COLO668 (cell line): ENCODE data around the gene AFMID.
"Not testable (repeated sequence)": the region's sequence is repeated elsewhere in the genome, so short reads cannot be mapped to it uniquely, and the experiment has no call there.

Experiments
- DNase-seq: peaks from one replicate; lab custom pipeline; 2025; ENCODE audit not compliant: unreplicated experiment; lab: John Stamatoyannopoulos, UW

The AFMID gene

DNA sequence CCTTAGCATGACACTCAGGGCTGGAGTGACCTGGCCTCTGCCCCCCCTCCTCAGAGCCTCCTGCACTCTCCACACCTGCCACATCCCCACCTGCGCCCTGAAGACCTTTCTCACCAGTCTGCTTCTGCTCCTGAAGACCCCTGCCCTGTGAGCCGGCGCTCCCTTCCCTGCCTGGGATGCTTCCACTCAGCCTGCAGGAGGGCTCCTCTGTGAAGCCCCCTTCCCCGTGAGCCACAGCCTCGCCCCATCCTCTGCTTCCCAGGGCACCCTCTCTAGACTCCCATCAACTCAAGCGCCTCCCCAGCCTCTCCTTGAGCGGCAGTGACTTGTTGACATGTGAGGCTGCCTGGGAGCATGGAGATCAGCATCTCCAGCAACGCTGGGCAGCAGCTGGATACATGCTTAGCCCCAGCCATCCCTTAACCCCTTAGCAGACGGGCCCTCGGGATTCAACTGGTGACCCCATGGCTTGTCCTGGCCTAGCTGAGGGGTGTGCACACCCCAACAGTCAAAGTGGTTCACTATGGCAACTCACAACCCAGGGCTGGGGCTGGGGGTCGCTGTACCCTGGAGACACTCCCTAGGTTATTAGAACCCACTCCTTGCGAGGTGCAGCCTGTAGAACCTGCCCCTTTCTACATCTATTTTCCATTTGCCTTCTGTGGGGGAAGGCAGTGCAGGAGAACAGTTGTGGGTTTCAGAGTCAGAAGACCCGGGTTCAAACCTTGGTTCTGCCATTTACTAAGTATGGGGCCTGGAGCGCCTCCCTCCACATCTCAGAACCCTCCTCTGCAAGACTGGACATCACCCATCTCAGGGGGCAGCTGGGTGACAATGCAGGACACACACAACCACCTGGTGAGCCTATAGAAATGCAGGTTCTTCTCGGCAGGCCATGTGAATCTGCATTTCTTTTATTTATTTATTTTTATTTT is 65.8 kb downstream of the AFMID start:
- peak; percentile 6 for DNase-seq

DNA sequence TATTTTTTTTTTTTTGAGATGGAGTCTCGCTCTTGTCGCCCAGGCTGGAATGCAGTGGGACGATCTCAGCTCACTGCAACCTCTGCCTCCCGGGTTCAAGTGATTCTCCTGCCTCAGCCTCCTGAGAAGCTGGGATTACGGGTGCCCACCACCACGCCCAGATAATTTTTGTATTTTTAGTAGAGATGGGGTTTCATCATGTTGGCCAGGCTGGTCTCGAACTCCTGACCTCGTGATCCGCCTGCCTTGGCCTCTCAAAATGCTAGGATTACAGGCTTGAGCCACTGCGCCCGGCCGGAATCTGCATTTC is 66.4 kb downstream of the AFMID start:
- not testable (repeated sequence) for DNase-seq

DNA sequence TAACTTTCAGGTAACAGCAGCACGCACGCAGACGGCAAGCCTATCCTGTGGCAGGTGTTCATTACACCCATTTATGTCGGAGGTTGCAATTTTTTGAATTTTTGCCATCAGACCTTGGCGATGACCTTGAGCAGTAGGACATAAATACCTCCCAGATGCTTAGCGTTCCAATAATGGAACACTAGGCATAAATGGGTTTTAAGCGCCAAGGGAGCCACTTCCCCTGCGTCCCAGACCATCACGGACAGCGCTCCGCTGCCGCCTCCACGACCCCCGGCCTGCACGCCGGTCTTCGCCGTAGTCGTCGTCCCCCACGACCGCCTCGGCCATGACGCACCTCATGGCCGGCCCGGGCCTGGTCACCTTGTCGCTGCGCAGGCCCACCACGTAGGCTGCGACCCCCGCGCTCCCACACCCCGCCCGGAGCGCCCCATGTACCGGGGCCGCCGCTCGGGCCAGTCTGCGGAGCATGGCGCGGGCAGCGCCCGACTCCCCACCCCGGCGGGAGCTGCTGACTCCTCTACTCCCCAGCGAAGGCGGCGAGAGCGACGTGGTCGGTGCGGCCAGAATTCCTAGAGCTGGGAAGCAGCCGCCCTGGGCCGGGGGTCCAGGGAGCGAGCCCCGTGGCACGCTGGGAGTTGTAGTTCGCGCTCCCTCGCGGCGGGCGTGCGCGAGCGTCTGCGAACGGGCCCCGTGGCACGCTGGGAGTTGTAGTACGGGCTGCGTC is 66.9 kb downstream of the AFMID start:
- DNase-seq: peak; percentile 82

DNA sequence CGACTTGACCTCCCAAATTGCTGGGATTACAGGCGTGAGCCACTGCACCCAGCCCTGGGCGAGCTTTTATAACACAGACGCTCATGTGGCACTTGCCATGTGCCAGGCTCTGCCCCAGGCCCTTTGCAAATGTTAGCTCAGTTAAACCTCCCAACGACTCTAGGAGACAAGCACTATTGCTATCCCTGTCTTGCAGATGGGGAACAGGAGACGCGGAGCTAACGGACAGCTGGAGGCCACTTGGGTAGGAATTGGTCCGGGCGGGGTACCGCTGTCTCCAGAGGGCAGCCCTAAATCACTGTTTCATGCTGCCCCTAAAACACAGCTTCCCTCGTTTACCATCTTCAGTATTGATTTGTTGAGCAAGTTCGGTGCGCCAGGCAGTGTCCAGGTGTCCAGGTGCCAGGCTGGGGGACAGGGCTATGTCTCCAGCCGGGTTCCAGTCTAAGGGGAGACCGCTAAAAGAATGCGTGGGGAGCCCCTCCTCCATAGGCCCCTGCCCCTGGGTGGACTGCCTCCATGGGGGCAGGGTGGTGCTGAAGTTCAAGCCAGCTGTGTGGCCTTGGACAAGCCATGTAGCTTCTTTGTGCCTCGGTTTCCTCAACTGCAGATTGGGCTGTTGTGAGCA is 68.0 kb downstream of the AFMID start:
- no peak for DNase-seq

DNA sequence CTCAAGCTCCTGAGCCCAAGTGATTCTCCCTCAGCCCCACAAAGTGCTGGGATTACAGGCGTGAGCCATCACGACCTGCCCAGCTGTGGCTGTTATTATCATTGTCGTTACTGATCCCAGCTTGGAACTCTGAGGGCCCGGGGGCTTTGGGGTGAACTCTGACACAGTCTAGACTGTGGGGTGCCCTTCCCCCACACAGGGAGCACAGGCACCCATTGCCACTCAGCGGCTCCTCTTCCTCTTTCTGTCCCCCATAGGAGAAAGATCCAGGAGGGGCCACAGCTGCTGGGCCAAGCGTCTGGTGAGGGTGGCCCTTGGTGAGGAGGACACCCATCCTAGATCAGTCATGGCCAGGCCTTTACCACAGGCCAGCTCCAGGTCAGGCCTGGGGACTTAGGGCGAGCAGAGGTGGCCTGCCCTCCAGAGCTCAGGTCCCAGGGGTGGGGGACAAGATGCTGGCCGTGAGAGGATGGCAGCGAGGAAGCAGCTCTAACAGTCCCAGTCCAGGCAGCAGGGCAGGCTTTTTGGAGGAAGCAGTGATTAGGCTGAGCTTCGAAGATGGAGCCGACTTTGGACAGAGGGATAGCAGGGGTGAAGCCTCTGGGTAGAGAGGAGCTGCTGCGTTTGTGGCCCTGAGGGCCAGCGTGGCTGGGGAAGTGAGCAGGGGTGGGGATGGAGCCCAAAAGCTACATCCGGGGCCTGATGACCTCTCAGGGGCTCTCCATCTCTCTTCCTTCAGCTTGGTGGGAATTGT is 69.0 kb downstream of the AFMID start:
- no peak for DNase-seq

DNA sequence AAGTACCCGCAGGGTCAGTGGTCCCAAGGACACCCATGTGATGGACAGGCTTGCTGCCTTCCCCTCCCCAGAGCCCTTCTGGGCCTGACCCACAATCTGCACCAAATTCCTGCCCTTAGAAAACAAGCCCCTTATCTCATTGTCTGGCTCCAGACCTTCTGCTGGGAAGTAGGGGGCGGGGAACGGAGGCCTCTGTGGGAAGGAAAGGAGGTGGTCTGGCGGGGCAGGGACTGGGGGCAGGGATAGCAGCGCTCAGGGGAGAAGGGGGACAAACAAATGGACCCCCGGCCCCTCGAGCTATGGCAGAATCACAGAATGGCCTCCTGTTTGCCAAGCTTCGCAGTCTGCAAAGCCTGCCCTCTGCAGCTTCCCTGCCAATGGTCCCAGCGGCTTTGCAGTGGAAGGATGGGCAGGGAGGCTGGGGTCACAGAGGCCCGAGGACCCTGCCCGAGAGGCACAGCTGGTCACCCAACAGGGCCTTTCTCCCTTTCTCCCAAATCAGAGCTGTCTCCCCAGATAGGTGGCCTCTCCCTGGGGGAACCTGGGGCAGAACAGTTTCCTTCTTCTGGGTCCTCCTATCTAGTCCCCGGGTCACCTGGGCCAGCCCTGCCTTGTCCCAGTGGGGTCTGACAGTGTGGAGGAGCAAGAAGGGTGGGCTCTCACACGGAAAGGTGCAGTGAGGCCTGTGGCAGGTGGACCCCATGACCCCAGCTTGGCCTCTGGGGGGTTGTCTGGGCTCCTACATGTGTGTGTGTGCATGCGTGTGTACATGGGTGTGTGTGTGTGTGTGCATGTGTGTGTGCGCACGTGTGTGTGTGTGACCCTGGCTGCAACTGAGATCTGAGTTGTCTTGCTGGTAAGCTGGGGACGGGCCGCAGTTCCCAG is 69.8 kb downstream of the AFMID start:
- no peak for DNase-seq
